Measurements from ENCODE around the gene TARS3.

The TARS3 gene

DNA sequence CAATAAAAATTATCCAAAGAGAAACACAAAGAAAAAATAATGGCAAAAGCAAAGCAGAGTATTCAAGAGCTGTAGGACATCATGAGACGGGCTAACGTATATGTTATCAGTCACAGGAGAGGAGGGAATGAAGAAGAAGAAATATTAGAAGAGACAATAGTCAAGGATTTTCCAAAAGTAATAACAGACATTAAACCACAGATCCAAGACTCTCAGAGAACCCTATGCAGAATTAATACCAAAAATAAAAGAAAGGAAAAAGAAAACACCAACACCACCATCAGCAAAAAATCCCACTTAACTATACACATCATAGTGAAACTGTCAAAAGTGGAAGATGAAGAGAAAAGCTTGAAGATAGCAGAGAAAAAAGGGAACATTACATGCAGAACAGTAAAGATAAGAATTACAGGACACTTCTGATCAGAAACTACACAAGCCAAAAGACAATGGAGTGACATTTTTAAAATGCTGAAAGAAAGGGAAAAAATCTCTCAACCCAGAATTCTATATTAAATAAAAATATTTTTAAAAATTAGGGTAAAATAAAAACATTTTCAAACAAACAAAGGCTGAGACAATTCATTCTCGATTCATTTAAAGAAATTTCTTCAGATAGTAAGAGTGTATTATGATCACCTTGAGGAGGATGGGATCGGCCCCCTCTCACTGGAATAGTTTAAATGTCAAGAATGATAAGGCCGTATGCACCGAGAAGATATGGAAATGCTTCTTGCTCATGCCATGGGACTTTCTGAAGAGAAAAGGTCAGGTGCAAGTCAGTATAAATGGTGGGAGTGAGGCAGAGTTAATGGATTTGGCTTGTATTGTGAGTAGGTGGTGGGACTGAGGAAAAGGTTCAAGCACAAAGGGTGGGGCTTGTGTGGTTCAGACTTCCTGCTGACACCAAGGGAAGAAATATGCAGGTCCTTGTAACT is 100.6 kb downstream of the TARS3 start:
- DNase-seq (ENCODE audit: low read depth, low spot score): no peak

DNA sequence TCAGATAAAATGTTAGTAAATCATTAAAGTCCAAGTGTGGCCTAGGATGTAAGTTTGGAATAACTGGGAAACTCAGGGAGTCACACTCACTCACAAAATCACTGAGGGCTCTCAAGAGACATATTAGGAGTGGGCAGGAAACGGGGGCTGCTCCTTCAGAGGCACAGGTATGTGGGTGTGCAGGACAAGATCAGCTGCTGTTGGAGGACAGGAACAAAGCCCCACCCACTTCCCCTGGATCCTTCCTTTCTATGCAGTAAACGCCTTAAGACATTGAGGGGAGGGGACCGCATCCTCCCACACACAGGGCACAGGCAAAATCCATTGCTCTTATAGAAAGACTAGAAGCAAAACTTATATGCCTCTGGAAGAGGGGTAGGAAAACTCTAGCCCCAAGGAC is 102.3 kb downstream of the TARS3 start:
- DNase-seq (ENCODE audit: low read depth, low spot score): no peak

DNA sequence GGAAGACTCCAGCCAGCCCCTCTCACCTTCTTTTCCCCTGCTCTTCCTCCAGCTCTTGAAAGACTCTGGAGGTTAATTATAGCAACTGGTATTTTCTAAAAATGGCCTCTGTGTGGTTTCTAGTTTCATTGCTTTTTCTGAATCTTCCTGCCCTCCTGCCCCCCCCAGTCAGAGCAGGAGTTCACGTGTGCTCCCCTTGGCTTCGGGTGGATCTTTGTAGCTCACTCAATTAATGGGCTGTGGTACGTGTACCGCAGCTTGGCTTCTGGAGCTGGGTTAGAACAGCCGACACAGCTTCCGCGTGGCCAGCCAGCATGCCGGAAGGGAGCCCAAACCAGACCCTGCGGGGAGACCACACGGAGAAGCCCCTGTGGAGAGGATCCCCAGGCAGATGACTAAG is 103.6 kb downstream of the TARS3 start:
- DNase-seq (ENCODE audit: low read depth, low spot score): no peak

DNA sequence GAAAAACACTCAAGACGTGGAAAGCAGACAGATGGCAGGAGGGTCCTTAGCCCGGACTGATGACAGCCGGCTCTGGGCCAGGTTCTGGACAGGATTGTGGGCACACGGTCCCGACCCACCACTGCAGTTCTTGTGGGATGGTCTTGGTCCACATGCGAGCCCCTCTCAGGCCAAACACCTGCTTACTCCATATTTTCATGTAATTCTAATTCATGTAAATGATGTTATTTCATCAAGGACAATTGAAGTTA is 104.7 kb downstream of the TARS3 start:
- DNase-seq (ENCODE audit: low read depth, low spot score): no peak

DNA sequence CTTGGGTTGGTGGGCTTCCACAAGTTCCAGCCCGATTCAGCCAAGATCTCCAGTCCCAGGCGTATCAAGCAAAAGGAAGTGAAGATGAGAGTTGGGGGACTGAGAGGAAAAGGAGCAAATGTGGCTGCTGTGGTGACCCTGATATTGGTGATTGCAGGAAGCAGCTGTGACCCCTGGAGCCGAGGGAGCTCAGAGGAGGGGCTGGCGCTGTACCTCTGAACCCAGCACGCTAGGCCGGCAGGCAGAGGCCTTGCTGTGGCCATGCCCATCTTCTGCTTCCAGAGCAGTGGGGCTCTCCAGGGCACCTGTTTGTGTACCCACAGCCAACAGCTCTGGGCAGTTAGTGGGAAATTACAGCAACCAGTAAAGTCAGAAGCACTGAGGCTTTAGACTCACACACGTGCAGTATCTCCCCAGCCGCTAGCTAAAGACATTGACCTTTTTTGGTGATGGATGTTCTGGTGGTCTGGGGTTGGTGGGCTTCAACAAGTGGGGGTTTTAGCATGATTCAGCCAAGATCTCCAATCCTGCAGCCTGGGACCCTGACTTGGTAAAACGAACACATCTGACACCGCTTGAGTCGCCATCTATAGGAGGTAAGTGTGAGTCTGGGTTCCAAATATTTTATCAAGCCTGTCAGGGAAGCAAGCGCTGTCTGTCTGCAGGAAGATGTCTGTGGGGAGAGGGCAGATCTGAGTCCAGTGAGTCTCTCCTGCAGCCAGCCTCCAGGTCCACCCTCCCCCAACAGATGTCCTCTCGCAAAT is 105.2 kb downstream of the TARS3 start:
- DNase-seq (ENCODE audit: low read depth, low spot score): no peak

DNA sequence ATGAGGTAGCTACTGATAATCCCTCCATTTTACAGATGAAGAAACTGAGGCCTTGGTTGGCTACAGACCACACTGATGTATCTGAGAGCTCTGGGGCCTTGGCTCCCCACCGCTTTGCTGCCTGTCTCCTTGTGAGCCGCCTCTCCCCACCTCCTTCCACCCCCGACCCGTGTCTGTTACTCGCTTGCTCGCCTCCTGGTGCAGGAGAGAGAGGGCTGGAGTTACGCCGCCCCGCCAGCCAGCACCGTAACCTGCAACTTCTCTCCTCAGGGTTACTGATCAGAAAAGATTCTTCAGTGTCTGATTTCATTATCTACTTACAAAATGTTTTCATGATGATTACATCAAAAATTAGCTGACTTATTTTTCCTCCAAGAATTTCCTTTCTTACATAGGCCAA is 106.2 kb downstream of the TARS3 start:
- no peak for DNase-seq (ENCODE audit: low read depth, low spot score)

DNA sequence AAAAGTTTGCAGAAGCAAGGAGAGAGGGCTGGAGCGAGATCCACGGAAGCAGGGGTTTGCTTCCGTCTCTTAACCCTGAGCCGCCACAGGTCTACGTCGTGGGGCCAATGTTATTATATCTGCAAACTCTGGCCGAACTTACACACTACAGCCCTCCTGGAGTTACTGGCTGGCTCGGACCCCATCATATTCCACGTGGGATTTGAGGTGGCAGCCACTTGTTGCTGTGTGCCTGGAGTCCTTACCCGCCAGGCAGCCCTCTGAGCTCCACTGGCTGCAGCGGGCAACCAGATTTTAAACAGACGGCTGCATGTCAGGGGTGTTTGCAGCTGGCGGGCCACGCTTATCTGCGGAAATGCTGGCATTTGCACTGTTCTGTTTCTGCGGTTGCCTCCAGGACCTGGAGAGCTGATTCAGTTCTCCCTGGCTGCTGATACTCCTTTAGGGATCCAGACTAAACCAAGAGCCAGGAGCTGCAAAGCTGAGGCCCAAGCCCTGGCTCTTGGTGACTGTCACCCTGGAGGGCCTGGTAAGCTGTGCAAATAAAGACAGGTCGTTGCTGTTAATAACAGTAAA is 106.8 kb downstream of the TARS3 start:
- no peak for DNase-seq (ENCODE audit: low read depth, low spot score)

DNA sequence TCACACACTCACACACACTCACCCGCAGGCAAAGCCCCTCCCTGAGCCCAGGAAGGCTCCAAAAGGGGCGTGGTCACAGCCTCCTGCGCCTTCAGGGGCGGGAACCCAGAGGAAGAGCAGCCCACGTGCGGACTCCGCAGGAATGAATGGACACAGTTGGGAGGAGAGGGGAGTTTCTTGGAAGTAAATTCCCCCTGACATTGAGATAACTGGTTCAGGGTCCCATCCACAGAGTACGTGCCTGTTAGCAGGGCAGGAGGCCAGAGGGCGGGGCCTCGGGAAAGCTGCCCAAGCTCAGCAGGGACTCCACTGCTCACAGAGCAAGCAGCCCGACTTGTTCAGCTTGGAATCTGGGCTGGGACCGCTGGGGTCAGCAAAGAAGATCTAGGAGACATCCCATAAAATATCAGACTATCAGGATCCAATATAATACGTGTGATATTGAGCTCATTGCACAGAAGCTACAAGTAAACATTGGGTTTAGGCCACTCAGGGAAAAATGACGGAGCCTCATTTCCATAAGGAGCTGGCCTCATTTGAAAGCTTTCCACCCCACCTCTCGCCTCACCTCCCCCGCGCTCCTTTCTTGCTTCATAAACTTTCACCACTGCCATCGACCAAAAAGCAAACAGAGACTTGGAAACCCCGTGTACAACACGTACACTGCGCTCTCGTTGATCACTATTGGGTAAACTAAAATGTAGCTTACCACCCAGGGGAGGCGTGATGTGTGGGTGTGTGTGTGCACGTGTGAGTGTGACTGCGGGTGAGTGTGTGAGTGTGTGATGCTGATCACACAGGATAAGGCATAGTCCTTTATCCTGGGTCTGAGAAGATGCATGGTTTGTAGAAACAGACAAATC is 108.1 kb downstream of the TARS3 start:
- DNase-seq (ENCODE audit: low read depth, low spot score): peak; percentile 33

DNA sequence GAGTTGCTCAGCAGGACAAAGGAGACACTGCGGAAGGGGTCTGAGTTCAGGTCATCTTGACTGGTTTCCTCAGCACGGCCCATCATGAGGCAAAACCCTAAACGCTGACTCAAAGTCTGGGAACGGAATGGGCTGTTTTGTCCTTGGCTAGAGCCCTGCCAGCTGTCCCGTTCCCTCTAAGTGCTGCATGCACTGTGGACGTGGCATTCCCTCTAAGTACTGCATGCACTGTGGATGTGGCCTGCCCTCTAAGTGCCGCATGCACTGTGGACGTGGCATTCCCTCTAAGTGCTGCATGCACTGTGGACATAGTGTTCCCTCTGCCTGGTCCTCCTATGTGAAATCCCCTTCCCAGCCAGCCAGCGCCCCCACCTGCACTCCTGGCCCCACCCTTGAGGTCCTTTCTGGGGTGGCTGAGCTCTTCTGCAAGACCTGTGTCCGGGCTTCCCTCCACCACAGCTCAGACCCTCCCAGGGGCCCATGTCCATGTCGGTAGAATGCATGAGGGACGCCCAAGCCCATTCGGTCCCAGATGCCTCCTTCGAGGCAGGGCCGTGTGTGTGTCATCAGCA is 108.8 kb downstream of the TARS3 start:
- no peak for DNase-seq (ENCODE audit: low read depth, low spot score)

DNA sequence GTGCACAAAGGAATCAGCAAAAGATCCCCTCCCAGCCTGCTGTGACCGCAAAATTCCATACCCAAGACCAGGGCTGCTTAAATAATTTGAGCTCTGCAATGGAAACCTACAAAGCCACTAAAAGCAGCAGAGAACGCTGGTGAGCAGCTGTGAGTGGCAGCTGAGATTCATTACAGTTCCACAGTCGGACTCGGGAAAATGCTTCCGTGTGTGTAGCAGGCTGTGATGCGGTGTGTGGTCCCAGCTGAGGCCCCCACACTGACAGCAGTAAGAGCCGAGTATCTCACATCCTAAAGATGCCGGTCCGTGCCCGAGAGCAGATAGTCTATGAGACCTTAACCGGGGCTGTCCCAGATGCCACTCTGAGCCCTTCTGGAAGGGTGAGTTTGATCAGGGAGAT is 109.5 kb downstream of the TARS3 start:
- no peak for DNase-seq (ENCODE audit: low read depth, low spot score)

DNA sequence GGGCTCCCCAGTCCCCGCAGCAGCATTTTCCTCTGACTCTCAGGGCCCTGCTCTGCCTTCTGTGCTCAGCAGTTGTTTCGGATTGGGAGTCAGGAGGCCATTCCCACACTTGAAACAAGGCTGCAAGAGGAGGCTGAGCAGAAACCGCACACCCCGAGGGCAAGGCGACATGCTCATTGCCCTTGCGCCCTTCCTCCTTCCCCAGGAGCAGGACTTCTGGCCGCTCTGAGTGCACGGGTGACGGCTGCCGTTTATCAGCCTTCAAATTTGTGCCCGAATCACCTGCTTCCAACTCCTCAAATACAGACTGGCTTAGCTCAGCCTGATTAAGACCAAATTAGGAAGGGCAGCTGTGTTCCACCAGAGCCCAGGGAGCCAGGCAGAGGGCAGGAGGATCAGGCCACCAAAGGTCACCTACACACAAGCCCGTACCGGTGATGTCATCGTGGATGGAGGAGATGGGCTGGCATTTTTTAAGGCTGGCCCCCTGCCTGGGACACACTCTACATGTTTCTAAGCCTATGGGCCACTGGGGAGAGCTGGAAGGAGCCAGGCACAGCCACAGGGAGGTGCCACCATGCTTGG is 110.2 kb downstream of the TARS3 start:
- DNase-seq (ENCODE audit: low read depth, low spot score): no peak

DNA sequence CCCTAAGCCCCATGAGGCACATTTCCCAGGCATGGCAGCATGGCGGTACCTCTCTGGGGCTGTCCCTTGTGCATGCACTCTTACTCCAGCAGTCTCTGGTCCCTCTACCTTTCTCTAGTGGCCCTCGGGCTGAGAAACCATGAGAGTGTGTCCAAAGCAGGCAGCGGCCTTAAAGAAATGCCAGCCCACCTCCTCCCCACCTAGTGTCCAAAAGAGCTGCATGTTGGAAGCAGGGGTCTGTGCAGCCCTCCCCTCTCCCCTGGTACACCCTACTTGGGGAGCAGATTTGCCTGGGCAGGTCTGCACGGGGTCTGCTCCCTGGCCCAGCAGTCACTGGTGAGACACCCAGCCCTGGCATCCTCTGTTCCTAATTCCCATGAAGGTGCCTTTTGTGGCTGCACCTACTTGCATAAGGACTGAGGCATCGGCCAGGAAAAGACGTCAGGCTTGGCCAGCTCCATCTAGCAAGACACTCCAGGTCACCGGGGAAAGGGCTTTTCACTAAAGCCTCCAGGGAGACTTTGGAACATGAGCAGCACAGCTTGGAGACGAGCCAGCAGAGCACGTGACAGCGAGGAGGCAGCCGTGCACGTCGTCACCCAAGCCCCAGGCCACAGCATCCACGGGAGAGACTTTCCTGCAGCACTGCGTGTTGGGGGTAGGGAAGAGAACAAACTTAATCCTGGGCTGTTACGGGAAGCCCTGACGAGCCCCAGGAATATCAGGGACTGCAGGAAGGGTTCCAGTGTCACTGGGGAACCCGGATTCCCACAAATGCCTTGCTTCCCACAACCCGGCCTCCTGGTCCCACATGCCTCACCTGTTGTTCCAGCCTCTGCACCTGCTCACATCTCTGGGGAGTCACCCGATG is 110.9 kb downstream of the TARS3 start:
- no peak for DNase-seq (ENCODE audit: low read depth, low spot score)

DNA sequence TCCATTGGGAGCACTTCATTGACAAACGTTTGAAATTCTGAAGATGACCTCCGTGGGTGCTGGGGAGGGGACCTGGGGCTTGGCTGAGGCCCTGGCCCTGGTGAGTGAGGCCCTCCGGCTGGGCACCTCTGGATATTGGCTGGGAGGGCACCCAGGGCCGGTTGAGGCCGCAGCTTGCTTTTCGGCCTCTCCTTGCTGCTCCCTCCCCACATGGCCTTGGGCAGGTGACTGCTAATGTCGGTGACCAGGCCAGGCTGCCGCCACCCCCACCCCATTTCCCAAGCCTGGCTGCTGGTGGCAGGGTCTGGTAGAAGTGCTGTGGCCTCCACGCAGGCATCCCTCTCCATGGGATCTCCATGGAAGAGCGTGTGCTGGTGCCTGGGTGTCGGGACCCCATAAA is 111.6 kb downstream of the TARS3 start:
- no peak for DNase-seq (ENCODE audit: low read depth, low spot score)

DNA sequence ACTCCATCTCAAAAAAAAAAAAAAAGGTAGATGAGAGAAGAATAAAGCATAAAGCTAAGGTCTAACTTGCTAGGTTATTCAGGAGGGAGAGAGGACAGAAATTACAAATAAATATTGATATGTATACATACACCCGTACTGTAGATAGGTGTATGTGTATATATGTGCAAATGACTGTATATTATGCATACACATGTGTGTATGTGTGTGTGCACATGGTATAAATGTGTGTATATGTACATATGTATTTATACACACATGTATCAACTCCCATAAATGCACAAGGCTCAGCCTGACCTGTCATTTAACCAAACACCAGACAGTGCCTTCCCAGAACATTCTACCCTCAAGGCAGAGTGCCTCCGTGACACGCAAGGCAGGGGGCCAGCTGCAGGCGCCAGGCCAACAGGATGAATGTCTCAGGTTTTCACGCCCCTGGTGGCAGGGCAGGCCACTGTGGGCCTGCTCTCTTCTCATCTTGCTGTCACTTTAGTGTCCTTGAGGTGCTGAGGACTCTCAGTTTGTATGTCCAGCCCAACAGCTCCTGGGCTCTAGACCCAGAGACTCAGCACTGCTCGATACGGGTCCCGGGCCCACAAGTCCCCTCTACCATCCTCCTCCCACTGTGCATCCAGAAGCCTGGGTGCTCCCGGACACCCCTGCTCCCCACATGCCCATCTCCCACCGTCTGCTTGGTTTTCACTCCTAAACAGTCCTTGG is 112.5 kb downstream of the TARS3 start:
- no peak for DNase-seq (ENCODE audit: low read depth, low spot score)

DNA sequence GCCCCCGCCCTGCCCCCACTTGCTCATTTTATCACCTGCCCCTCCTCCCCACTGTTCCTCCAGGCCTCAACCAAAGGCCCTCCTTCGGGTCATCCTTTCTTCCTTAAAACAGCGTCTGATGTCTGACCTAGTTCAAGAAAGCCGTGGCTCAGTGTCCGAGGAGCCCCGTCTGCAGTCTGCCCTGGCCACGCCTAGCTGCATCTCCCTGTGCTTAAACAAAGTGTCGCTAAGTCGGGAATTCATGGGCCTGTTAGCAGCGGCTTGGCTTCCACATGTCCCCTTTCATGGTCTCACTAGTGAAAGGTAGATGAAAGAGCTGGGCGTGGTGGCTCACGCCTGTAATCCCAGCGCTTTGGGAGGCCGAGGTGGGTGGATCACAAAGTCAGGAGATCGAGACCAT is 113.3 kb downstream of the TARS3 start:
- no peak for DNase-seq (ENCODE audit: low read depth, low spot score)

DNA sequence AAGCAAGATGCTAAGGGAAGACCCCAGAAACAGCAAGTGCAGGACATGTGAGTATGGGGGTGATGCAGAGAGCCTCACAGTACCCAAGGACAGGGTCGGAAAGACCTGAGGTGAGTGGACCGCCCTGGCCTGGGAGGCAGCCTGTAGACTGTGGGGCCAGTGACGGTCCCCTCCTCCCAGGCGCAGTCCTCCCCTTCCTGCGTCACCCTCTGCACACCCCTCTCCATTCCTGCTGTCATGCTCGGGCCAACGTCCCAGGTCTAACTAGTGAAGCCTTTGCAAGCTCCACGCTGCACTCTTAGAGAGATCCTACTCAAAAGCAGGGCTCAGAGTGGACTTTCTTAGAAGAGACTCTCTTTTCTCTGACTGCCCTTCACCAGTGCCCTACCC is 113.7 kb downstream of the TARS3 start:
- no peak for DNase-seq (ENCODE audit: low read depth, low spot score)

DNA sequence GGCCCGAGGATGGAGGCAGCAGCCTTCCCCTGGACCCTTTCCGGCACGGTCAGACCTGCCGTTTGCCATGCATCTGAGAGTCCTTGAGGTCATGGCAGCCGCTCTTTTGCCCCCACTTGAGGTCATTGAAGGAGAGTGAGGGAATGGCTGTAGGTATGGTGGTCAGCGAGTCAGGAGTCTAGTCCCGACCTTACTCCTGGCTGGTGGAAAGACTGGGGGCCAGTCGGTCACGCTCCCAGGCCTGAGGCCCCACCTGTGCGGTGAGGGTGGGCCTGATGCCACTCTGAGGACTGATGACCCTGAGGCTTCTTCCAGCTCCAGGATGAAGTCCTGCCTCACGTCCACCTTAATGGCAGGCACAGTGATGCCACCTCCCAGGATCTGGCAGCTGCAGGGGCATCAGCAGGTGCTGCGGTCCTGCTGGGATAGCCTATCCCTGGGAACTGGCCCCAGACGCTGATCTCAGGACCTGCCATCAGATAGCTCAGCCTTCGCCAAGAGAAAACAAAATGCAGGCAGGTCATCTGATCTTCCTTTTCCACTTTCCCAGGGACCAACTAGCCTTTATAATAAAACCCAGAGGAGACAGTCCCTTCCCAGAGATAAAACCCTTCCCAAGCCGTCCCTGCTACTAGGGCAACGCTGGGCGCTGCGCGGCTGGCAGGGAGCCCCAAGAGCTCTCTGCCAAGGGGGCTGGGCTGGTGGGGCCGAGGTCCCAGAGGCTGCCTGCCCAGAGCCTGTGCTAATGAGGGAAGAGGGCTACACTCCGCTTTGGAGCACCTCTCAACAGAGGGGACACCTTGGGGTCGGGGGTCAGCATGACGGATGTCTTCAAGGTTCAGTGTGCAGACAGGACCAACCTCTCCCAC is 114.3 kb downstream of the TARS3 start:
- DNase-seq (ENCODE audit: low read depth, low spot score): no peak

DNA sequence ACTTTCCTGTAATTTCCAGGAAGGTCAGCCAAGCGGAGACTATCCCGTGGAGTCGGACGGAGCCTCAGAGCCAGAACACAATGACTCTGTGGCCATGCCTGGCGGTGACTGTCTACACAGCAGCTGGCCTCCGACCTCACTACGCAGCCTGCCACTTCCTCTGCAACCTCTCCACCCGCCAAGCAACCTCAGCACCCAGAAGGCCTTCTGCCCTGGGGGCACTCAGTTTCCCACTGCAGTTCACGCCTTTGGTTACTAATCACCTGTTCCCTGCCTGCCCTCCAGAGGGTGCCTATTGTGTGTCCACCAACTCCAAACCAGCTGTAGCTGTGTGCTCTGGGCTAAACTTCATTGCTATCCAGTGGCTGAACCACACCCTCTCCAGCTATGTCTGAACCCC is 116.1 kb downstream of the TARS3 start:
- no peak for DNase-seq (ENCODE audit: low read depth, low spot score)

DNA sequence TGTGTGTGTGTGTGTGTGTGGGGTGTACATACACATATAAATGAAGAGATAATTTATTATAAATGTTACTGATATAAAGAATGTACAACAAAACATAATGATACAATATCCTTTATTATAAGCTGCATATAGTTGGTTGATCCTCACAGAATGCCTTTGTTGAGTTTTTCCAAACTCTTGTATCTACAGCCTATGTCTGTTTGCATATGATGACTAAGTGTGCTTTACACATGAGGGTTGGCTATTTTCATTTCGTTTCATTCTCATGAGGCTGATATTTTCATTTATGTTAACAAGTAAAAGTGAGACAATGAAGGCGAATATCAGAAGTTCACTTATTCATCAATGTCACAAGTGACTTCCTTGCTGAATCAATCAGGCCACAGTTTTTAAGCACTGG is 117.2 kb downstream of the TARS3 start:
- DNase-seq (ENCODE audit: low read depth, low spot score): no peak

Data from iPS DF 19.7 (cell line).